Stimulated activated CD4-positive, alpha-beta T cell treated with anti-CD3 and anti-CD28 coated beads, Interleukin-1b, Interleukin-23, amount 100 ng/mL, for 4 hours (primary cell): ENCODE data around the gene BEST3.
A peak's percentile ranks its signal among the peaks of the same experiment; 100 is the strongest.
"Not testable (repeated sequence)": the region's sequence is repeated elsewhere in the genome, so short reads cannot be mapped to it uniquely, and the experiment has no call there.

Experiments used
- DNase-seq, 2 donors: peaks; one replicate each; pipeline ENCODE4 v3.0.0-alpha.2; 2020; ENCODE audit warnings: low read depth in 2 of 2

The BEST3 gene

DNA sequence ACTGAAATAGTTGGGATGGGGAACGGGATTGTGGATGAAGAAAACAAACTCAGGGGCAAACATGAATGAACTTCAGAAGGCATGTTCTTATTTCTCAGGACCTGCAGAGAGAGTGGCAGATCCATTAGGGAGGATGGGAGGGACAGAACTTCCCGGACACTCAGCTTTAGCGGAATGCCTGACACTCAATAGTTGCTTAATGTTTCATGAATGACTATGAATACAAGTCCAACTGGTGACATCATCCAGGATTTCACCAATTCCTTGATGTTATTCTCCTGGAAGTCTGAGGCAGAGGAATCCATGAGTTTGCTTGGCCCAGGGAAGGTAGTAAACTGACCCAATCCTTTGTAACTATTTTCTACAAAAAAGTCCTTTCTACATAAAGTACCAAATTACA lies 50.6 kb downstream of the BEST3 start:
- DNase-seq, result no peak

DNA sequence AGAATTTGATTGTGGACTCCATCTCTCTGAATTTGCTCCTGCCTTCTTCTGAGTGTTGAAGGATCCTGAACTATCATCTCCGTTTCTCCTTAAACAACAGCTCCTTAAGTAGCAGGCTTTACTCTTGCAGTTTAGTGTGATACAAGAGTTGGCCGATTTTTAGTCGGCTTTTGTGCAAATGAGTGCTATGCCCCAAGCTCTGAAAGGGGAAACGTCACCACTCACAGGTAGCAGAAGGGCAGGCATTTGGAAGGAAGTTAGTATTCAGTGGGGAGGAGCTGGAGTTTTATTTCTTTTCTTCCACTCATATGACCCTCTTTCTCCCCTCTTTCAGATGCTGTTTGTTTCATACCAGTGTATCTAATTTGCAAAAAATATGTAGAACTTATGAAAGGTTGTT lies 51.9 kb downstream of the BEST3 start:
- DNase-seq, result no peak

DNA sequence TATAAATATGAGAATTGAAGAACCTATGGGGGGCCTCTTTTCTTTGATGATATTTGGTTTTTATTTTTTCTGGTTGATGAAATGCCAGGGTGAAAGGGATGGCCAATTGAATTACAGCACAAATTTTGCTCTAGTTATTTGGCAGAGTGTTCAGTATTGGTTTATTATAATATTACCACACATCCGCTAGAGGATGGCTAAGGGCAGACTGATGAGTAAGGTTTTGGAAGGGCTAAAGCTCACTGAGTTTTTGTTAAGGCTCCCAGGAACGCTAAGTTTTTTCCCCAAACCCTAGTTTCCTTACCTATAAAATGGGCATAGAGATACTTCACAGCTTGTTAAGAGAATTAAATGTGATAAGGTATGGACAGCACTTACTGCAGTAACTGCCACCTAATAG lies 54.1 kb downstream of the BEST3 start:
- no peak for DNase-seq

DNA sequence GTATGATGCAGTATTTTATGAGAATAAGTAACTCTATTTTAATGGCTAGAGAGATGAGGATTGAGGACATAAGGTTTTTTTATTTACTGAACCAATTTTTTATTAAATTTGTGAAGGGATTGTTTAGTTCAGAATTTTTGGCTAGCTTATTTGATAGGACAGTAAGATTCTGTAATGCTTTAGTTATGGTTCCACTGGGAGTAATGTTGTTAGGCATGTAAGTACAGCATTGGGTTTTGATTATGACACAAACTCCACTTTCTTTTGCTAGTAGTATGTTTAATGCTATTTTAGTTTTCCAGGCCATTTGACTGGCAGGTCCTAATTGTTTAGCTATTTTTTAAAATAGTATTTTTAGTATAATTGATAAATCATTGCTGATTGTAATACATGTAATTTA lies 54.6 kb downstream of the BEST3 start:
- no peak for DNase-seq

DNA sequence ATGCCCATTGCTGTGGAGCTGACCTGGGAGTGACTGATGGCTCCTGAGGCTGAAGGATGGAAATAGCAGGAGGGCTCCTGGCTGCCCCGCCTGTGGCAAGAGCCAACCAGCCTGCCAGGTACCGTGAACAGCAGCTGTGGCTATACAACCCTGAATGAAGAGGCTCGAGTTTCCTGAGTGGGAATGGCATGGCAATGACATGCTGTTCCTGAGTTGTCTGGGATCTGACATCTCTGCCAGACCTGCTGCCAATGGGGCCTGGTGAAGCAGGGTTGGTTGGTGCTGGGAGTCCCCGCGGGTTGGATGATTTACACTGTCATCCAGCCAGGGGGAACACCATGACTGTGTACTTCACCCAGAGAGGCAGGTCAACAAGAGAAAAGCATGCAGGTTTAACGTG lies 56.6 kb downstream of the BEST3 start:
- no peak for DNase-seq

DNA sequence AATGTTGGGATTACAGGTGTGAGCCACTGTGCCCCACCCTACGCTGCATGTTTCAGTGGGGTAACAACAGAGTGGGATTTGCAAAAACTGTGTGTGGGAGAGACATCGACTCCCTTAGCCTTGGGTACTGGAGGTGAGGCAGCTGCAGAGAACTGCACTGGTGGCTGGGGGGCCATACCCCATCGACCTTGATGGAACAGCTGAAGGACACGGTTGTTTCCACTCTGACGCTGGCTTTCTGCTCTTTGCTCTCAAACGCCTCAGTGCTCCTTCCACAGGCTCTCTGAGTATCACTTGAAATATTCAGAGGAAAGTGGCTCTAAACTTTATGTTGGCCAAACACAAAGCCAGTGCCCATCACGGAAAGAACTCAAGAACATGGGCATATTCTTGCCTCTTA lies 57.6 kb downstream of the BEST3 start:
- DNase-seq, result no peak

DNA sequence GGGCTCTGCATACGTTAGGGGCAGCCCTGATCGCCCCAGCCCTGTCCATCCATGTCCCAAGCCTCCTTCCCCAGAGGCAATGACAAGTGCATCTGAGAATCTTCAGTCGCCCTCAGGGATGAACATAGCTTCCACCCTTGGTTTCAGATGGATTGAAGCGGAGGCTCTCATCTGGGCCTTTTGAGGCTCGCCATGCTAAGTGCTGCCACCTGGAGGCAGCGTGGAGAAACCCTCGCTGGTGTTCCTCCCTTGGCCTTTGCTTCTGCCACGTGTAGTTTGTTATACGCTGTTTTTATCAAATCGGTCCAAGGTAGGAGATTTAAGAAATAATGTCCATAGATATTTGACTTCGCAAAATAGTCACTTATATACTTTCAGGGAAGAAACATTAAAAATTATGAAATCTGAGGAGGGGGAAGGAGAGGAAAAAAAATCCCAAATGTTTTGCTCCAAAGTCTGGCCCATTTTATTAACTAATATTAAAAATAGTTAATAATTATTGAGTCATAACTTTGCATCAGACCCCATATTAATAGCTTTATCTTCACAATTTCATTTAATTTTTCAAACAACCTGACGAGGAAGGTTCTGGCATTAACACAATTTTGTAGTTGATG lies 59.6 kb downstream of the BEST3 start:
- DNase-seq, result peak; percentile 42 to 54

DNA sequence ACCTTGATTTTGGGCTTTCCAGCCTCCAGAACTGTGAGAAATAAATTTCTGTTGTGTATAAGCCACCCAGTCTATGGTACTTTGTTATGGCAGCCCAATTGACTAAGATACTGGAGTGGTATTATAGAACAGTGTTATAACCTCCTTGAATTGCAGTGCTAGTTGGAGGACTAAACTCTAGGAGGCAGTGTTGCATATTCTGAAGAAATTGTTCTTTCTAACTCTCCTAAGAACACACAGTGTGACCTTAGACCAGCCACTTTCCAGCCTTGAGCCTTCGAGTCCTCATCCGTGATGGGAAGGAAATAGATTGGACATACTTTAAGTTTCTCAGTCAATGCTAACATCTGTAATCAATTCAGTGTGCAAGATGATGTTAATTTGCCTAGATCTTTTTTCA lies 66.0 kb downstream of the BEST3 start:
- DNase-seq, result no peak

DNA sequence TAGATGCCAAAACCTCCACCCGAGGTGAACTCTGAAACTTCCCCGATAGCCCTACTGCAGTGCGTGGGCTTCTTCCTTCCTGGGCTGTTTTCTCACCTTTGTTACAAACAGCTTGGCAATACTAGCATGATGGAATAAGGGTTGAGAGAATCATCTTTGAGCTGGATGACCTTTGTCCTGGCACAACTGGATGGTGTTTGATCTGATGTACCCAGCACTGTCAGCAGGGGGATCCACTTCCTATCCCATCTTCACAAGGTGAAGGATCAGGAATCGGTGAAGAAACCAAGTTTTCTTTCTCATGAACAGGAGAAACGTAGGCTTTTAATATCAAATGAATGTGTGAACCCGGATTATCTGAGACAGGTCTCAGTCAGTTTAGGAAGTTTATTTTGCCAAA lies 68.9 kb downstream of the BEST3 start:
- DNase-seq, result no peak

DNA sequence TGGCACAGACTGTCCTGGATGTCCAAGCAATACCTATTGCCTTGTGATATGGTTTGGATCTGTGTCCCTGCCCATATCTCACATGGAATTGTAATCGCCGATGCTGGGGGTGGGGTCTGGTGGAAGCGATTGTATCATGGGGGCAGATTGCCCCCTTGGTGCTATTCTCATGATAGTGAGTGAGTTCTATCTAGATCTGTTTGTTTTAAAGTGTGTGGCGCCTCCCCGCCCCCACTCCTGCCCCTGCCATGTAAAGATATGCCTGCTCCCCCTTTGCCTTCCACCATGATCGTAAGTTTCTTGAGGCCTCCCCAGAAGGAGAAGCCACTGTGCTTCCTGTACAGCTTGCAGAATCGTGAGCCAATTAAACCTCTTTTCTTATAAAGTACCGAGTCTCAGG lies 71.6 kb downstream of the BEST3 start:
- DNase-seq, result no peak

DNA sequence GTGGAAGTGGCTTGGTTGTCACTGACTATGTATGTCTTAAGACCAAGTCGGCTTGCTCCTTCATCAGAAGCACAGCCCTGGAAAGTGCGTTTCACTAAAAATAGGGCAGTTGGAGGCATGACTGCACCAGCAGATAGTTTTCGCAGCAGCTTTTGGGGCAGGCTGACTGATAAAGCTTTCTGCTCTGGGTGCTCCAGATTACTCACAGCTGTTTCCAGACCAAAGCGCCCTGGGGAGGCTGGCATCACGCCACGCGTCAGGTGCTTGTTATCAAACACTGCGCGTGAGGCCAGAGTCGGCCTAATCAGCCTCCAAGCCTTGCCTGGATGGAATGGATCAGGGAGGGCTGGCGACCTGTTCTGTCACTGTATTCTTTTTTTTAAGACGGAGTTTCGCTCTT lies 75.1 kb downstream of the BEST3 start:
- DNase-seq, result no peak

DNA sequence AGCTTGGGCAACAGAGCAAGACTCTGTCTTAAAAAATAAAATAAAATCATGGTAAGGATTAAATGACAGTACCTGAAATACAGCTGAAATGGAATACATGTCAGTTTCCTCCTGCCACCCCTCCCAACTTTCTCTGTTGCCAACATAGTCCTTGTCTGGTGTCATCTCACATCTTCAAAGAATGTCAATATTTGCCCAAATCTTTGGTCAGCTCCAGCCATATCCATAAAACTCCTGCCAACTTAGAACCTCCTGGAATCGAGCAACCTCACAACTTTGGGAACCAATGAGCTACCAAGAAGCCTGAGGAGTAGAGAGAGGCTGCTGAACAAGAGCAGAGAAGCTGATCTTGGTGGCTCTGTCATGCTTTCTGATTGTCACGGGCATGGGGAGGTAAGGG lies 77.6 kb downstream of the BEST3 start:
- DNase-seq, result no peak

DNA sequence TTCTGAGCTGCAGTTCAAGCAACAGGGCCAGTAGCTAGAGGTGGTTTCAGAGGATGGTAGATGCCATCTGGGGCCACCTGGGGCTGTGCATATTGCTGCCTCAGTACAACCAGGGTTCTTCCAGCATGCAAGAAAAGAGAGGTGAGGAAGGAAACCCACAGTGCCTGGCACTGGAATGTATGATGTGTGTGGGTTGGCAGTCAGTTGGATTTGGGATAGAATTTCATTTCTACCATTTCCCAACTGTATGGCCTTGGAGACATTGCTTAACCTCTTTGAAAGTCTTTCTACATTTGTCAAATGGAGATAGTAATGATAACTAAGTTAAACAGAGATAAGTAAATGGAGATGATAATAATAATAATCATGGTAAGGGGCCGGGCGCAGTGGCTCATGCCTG lies 78.2 kb downstream of the BEST3 start:
- DNase-seq, result no peak

DNA sequence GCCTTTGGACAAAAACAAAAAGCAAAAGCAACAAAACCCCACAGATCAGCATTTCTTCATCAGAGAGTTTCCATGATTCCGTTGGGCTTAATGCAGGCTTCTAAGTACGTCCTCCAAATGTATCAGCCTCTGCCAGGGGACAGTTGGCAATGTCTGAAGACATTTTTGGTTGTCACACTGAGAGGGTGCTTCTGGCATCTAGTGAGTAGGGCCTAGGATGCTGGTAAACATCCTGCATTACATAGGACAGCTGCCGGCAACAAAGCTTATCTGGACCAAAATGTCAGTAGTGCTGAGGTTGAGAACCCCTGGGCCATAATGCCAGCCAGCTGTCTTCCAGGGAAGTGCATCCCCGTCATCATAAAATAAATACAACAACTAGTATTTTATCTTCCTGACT lies 79.0 kb downstream of the BEST3 start:
- no peak for DNase-seq

DNA sequence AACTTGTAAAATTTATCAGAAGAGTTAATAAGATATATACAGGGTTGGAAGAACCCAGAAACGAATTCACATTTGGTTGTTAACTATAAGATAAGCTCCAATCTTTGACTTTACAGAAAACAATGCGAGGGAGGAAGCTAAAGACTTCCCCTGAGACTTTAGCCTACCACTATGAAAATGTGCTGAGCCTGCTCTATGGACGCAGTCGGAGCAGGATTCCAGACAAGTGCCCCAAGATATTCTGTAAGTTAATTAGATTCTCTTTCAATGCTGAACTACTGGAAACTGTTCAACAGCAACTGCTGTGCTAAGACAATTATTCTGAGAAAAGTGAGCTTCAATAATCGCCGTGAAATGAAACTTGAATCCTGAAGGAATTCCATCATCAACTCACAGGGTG lies 80.1 kb downstream of the BEST3 start:
- no peak for DNase-seq

DNA sequence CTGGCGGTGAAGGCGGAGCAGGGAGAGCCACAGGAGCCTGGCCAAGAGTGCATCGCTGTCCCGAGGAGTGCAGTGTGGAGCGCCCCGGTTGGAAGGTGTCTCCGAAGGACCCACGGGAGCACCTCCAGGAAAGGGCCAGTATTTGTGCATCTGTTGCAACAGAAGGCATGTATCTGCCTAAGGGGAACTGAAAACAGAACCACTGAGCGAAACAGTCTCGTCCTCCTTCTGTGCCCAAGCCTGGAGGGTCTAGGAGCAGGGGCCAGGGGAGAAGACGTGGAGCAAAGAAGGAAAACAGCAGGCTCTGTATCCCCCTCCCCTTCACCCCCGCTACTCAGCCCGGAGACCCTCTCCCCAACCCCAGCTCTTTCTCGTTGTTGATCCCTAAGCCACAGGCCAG lies 83.1 kb downstream of the BEST3 start:
- DNase-seq, result no peak

DNA sequence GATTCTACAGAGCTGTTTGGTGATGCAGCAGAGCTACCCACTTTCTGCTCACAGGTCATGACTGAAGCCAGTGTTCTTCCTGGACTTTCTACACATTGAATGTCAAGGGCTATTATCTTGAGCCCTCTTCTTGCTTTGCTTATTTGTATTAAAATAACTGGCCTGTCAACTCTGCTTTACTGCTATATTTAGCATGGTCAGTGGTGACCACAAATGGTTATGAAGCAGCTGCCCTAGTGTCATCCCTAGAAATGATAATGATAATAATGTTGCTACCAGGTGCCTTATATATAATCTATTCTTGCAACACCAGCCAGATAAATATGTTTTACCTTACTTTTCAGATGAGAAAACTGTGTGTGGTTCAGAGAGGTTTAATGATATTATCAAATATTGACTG lies 85.8 kb downstream of the BEST3 start:
- DNase-seq, result no peak

DNA sequence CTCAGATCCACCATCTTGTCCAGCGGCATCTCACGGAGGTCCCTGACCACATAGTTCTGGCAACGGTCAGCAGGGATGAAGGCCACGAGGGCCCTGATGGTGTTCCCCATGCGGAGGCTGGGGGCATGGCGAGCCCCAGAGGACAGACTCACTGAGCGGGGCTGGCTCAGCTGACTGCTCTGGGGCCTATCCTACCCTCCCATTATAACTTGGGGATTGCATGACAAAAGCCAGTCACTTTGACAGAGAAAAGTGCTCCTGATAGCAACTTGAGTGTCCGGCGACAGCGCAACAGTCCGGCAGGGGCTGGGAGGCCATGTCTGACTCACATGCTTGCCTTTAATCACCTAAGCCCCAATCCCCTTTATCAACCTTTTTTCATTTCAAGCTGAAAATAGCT lies 88.4 kb downstream of the BEST3 start, which contains the start of gene LRRC10:
TSS of gene LRRC10 (minus strand) at position 179 of the 400 bp plus-strand sequence. CDS start at position 110, 69 bp downstream.
- DNase-seq, result no peak

DNA sequence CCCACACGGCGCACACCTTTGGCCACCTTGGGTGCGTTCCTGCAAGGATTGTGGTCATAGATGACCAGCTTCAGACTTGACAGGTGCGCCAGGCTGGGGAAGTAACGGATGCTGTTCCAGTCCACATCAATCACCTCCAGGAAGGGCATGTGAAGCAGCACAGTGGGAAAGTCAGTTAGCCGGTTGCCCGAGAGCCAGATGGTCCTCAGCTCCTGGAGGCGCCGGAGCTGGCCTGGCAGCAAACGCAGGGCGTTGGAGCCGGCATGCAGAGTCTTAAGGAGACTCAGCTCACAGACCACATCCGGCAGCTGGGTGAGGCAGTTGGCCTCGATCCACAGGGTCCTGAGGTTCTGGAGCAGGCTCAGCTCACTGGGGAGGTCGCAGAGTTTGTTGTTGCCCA lies 89.0 kb downstream of the BEST3 start:
- DNase-seq, result no peak

DNA sequence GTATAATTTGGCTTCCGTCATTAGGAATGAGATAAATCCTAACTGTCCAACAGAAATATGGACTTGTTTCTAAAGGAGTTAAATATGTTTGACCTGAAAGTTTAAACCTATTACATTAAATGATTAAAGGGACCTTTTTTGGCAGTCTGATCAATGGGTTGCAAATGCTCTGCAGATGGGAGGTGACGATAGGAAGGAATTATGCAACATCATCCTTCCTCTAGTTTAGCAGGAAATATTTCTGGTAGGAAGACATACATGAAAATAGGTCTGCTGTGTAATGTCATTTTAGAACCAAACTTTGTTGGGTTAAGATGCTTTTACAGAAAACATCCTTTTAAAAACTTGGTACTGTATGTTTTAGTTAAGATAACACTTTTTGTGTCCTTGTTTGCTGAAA lies 91.0 kb downstream of the BEST3 start:
- no peak for DNase-seq

DNA sequence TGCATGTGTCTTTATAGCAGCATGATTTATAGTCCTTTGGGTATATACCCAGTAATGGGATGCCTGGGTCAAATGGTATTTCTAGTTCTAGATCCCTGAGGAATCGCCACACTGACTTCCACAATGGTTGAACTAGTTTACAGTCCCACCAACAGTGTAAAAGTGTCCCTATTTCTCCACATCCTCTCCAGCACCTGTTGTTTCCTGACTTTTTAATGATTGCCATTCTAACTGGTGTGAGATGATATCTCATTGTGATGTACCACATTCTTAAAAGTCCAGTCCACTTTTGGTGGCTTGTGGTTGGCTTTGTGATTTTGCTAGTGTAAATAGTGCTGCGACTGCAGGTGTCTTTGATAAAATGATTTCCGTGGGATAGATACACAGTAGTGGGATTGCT lies 94.8 kb downstream of the BEST3 start:
- DNase-seq, result not testable (repeated sequence)
